ENCODE data around the gene GARIN1A.
"Not testable (repeated sequence)": the region's sequence is repeated elsewhere in the genome, so short reads cannot be mapped to it uniquely, and the experiment has no call there.

Gene GARIN1A

GRCh38 chr7:128671992-128672391 lies at the start of gene GARIN1A:
GARIN1A (plus strand) TSS chr7:128672292; CDS start chr7:128672398, 106 bp downstream.
- DNase-seq = no peak

- not testable (repeated sequence) for DNase-seq
Measured at GRCh38 chr7:128627124-128627523, 45.0 kb upstream of the GARIN1A start.

- not testable (repeated sequence) for DNase-seq
Measured at GRCh38 chr7:128633915-128634314, 38.2 kb upstream of the GARIN1A start.

DNA sequence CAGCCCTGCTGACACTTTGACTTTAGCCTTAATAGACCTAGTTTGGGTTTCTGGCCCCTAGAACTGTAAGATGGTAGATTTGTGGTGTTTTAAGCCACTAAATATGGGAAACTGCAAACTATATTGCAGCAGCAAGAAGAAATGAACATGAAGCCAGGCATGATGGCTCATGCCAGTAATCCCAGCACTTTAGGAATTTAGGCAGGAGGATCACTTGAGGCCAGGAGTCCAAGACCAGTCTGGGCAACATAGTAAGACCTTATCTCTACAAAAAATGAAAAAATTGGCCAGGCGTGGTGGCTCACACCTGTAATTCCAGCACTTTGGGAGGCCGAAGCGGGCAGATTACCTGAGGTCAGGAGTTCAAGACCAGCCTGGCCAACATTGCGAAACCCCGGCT lies 26.9 kb upstream of the GARIN1A start:
- DNase-seq = not testable (repeated sequence)

GRCh38 chr7:128645844-128646243 lies 26.2 kb upstream of the GARIN1A start:
- not testable (repeated sequence) for DNase-seq

DNA sequence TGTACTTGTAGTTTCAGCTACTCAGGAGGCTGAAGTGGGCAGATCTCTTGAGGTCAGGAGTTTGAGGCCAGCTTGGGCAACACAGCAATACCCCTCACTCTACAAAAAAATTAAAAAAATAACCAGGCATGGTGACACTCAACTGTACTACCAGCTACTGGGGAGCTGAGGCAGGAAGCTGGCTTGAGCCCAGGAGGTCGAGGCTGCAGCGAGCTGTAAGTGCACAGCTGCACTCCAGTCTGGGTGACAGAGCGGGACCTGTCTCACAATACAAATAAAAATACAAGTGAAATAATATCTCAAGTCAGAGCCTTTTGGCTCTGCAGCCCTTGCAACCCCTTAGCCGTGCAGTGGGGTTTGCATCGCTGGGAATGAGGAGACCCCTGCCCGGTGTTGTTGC lies 25.2 kb upstream of the GARIN1A start:
- not testable (repeated sequence) for DNase-seq

DNA sequence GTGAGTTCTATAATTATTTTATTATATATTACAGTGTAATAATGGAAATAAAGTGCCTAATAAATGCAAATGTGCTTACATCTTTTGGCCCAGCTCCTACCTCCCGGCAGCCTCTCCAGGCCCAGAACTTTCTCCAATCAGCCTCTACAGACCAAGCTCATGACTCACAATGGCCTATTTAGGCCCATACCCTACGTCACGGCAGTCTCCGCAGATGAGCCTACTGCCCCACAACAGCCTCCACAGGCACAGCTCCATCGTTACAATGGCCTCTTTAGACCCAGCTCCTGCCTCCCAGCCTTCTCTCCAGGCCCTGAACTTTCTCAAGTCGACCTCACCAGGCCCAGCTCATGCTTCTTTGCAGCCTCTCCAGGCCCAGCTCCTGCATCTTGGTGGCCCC lies 21.0 kb upstream of the GARIN1A start:
- DNase-seq = not testable (repeated sequence)

GRCh38 chr7:128652606-128653005 lies 19.5 kb upstream of the GARIN1A start:
- DNase-seq = not testable (repeated sequence)

DNA sequence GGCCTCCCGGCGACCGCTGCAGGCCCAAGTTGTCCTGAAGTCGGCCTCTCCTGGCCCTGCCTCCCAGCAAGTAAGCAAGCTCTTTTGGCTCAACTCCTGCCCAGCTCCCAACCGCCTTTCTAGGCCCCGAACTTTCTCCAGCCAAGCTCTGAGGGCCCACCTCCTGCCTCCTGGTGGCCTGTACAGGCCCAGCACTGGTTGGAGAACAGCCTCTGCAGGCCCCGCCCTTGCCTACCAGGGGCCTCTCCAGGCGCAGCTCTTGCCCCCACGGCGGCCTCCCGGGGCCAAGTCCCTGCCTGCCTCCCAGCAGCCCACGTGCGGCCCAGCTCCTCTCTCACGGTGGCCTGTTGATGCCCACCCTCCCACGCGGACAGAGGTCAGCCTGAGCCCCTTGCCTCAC lies 18.9 kb upstream of the GARIN1A start:
- not testable (repeated sequence) for DNase-seq

- not testable (repeated sequence) for DNase-seq
Measured at GRCh38 chr7:128654080-128654479, 18.0 kb upstream of the GARIN1A start.

- DNase-seq = not testable (repeated sequence)
Measured at GRCh38 chr7:128654501-128654900, 17.6 kb upstream of the GARIN1A start.

DNA sequence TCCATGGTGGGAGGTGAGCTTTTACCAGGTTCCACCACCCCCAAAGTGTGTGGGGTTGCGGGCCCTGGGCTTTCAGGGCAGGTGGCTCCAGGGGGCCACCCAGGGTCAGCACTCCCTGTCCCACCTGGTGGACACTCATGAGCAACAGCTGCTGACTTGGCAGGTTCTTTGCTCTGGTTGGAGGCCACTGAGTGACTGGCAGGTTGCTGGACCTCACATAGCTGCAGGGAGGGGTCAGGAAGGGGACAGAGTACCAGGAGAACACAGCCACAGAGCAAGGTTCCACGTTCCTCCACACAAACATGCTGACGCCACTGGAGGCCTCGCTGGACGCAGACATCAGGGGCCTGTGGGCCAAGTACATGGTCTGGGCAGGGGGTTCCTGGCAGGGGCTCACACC lies 13.7 kb upstream of the GARIN1A start:
- DNase-seq = not testable (repeated sequence)

GRCh38 chr7:128660596-128660995 lies 11.5 kb upstream of the GARIN1A start:
- DNase-seq = no peak

- DNase-seq = no peak
Measured at GRCh38 chr7:128661446-128661845, 10.6 kb upstream of the GARIN1A start.

DNA sequence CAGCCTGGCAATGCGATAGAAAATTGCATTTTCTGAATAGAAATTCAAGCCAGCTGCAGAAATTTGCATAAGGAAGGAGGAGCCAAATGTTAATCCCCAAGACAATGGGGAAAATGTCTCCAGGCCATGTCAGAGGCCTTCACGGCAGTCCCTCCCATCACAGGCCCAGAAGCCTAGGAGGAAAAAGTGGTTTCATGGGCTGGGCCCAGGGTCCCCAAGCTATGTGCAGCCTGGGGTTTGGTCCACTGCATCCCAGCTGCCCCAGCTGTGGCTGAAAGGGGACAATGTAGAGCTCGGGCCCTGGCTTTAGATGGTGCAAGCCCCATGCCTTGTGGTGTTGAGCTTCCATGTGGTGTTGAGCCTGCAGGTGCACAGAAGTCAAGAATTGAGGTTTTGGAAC lies 10.0 kb upstream of the GARIN1A start:
- no peak for DNase-seq

- DNase-seq = not testable (repeated sequence)
Measured at GRCh38 chr7:128663223-128663622, 8.9 kb upstream of the GARIN1A start.

- DNase-seq = no peak
Measured at GRCh38 chr7:128665057-128665456, 7.0 kb upstream of the GARIN1A start.

- no peak for DNase-seq
Measured at GRCh38 chr7:128666200-128666599, 5.9 kb upstream of the GARIN1A start.

DNA sequence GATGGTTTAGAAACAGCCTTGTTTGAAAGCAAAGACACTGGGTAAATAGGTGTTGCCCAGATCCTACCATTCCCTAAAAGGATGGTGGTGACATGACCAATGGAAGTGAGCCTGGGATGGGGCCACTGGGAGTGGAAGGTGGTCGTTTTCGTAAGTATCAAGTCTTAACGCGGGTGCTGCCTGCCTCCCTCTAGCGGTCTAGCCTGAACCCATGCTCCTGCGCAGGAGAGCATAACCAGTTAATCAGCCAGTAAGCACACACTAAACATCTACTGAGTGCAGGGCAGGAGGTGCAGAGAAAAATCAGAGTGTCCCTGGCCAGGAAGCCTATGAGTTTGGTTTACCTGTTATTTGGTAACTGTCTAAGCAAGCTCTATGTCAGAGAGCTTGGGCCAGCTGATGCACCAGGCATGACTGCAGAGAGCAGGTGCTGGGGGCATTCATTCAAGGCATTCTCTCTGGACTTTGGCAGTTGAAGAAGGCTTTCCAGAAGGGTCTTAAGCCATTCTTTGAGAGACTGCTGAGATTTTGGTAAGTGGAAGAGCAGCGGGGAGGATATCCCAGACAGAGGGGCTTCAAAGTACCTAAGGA lies 930 bp downstream of the GARIN1A start:
- DNase-seq = no peak

- DNase-seq = no peak
Measured at GRCh38 chr7:128673571-128673970, 1.5 kb downstream of the GARIN1A start.

DNA sequence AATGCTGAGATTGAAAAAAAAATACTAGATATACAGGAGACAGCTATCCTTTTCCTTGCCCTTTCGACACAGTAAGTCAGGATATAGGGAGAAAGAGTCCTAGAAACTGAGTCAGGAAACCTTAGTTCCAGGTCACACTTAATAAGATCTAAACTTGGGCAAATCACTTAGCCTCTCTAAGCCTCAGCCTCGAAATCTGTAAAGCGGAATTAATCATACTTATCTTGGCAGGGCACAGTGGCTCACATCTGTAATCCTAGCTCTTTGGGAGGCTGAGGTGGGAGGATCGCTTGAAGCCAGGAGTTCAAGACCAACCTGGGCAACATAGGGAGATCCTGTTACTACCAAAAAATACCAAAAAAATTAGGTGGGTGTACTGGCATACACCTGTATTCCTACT lies 4.6 kb downstream of the GARIN1A start:
- DNase-seq = no peak

DNA sequence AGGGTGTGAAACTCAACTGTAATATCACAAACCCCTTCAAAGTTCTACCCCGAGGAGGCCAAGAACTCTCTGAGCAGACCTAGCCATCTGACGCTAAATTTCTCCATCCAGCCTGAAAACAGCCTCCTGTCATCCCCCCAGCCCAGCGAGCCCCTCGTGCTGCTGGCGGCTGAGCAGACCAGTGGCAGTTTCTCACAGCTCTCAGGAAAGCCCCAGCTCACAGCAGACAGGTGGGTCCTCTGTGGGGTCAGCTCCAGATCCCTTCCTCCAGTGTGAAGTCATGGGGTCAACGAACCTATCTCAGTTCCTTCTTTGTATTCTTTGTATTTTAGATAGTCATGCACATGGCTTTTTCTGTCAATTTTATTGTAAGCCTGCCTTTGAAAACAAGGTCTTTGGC lies 7.8 kb downstream of the GARIN1A start:
- no peak for DNase-seq

DNA sequence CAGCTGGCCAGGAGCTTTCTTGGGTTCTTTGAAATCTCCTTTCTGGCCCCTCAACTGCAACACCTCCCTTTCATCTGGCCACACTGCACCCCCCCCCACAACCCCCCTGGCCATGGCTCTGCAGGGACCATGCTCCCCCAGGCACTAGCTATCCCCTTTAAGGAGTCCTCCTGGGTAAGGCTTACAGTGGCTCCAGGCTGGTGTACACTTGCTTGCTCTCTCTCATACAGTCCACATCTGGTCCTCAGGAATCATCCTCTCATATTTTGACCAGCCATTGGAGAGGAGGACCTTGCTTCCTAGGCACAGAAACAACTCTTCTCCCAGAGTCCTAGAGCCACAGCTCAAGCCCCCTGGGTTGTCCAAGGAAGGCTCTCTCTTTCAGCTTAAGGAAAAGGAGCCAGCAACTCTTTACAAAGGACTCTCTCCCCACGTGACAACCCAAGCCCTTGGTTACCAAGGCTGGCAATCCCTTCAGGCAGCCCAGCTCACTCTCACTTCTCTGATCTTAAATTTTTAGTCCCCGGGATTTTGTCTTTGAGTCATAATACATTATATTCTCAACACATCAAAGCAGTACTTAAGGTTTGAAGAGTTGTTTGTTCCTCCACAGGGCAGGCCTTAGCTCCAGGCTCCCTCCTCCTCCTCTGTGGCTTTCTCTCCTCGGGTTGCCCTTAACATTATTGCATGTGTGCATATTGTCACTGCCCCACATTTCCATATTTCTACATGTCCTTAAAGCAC lies 9.9 kb downstream of the GARIN1A start:
- no peak for DNase-seq

DNA sequence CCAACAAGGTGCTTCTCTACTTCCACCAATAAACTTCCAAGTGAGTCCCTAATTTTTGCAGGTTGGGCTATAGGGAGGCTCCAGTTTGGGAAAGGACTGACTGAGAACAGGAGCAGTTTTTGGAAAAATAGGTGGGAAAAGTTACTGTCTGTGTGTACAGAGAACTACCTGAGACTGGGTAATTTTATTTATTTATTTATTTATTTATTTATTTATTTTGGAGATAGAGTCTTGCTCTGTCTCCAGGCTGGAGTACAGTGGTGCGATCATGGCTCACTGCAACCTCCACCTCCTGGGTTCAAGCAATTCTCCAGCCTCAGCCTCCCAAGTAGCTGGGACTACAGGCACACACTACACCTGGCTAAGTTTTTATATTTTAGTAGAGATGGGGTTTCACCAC lies 11.2 kb downstream of the GARIN1A start:
- not testable (repeated sequence) for DNase-seq

- not testable (repeated sequence) for DNase-seq
Measured at GRCh38 chr7:128683738-128684137, 11.6 kb downstream of the GARIN1A start.
